Measurements from ENCODE around the gene LILRB3.
"Not testable (repeated sequence)": the region's sequence is repeated elsewhere in the genome, so short reads cannot be mapped to it uniquely, and the experiment has no call there.

The LILRB3 gene

GRCh38 chr19:54222474-54223276, at the start of gene LILRB3:
Gene LILRB3 (minus strand): TSS chr19:54223007. CDS start chr19:54222976, 31 bp downstream.
- DNase-seq (ENCODE audit: low spot score) = not testable (repeated sequence)

- not testable (repeated sequence) for DNase-seq (ENCODE audit: low spot score)
Measured at GRCh38 chr19:54272181-54272580, 49.4 kb upstream of the LILRB3 start.

- DNase-seq (ENCODE audit: low spot score) = not testable (repeated sequence)
Measured at GRCh38 chr19:54271587-54271986, 48.8 kb upstream of the LILRB3 start.

- DNase-seq (ENCODE audit: low spot score) = no peak
Measured at GRCh38 chr19:54271106-54271505, 48.3 kb upstream of the LILRB3 start.

GRCh38 chr19:54268936-54269335, 46.1 kb upstream of the LILRB3 start:
- no peak for DNase-seq (ENCODE audit: low spot score)

- DNase-seq (ENCODE audit: low spot score) = peak; percentile 63
Measured at GRCh38 chr19:54266133-54266532, 43.3 kb upstream of the LILRB3 start.

- DNase-seq (ENCODE audit: low spot score) = no peak
Measured at GRCh38 chr19:54262470-54262869, 39.7 kb upstream of the LILRB3 start.

GRCh38 chr19:54262066-54262465, 39.3 kb upstream of the LILRB3 start:
- DNase-seq (ENCODE audit: low spot score) = no peak

- no peak for DNase-seq (ENCODE audit: low spot score)
Measured at GRCh38 chr19:54257116-54257480, 34.3 kb upstream of the LILRB3 start, which contains the start of gene LILRB5. Gene LILRB5 (minus strand): TSS chr19:54257273. CDS start chr19:54257193, 80 bp downstream.

- DNase-seq (ENCODE audit: low spot score) = no peak
Measured at GRCh38 chr19:54256250-54257115, 33.7 kb upstream of the LILRB3 start.

- DNase-seq (ENCODE audit: low spot score) = no peak
Measured at GRCh38 chr19:54255105-54255775, 32.4 kb upstream of the LILRB3 start.

GRCh38 chr19:54254195-54254906, 31.5 kb upstream of the LILRB3 start:
- no peak for DNase-seq (ENCODE audit: low spot score)

- DNase-seq (ENCODE audit: low spot score) = no peak
Measured at GRCh38 chr19:54253331-54254194, 30.8 kb upstream of the LILRB3 start.

- no peak for DNase-seq (ENCODE audit: low spot score)
Measured at GRCh38 chr19:54252845-54253244, 30.0 kb upstream of the LILRB3 start.

GRCh38 chr19:54252243-54252642, 29.4 kb upstream of the LILRB3 start:
- DNase-seq (ENCODE audit: low spot score) = no peak

GRCh38 chr19:54248016-54248601, 25.3 kb upstream of the LILRB3 start:
- DNase-seq (ENCODE audit: low spot score) = peak; percentile 90

- no peak for DNase-seq (ENCODE audit: low spot score)
Measured at GRCh38 chr19:54247106-54247930, 24.5 kb upstream of the LILRB3 start.

GRCh38 chr19:54245936-54246335, 23.1 kb upstream of the LILRB3 start:
- DNase-seq (ENCODE audit: low spot score) = no peak

GRCh38 chr19:54243809-54244208, 21.0 kb upstream of the LILRB3 start:
- DNase-seq (ENCODE audit: low spot score) = not testable (repeated sequence)

Measured in kidney capillary endothelial cell (primary cell).